ENCODE measurements around the gene MYO1D. TPM values are rescaled to one million over a fixed set of nuclear protein-coding genes. Genes with fewer than 3 reads are reported as not detected.
A peak's percentile ranks its signal among the peaks of the same experiment; 100 is the strongest.
"Not testable (repeated sequence)": the region's sequence is repeated elsewhere in the genome, so short reads cannot be mapped to it uniquely, and the experiment has no call there.

Gene MYO1D
- total RNA-seq, 1 experiment from 2014 or later, result 29.9 TPM

- Mint-ChIP-seq H3K4me3 (peak overlapping the region; percentile 58), H3K27me3 (ENCODE audit: low read depth) (no peaks in the 10 kb centered on the region; the same call in 1 of the 2 replicates), H3K27ac (no peak overlapping the region), H3K9me3 (no peaks in the 10 kb centered on the region), H3K36me3 (no peaks in the 10 kb centered on the region), H3K4me1 (peaks cover 2% of the 10 kb centered on the region; the same call in 1 of the 2 replicates)
- ChIA-PET POLR2A (no interaction called here), CTCF (no interaction called here)
- ATAC-seq, result no peak
- no peak for DNase-seq (ENCODE audit: low spot score)
- TF ChIP-seq ARID4B (CRISPR knock-in tag; IDR thresholded peaks at IDR 0.05; ENCODE audit: borderline replicate concordance) (no peak), ZNF317 (CRISPR knock-in tag; IDR thresholded peaks at IDR 0.05; ENCODE audit: borderline replicate concordance, low read depth) (no peak), ZNF532 (CRISPR knock-in tag; IDR thresholded peaks at IDR 0.05; ENCODE audit: borderline replicate concordance) (no peak), ETV6 (CRISPR knock-in tag; IDR thresholded peaks at IDR 0.05) (no peak), OVOL2 (CRISPR knock-in tag; IDR thresholded peaks at IDR 0.05; ENCODE audit: borderline replicate concordance) (no peak), HMGA2 (CRISPR knock-in tag; IDR thresholded peaks at IDR 0.05) (0 out of 2 replicates have a peak, but pooled peaks have one; percentile 18), MYBL2 (CRISPR knock-in tag; IDR thresholded peaks at IDR 0.05) (no peak), ZNF671 (CRISPR knock-in tag; IDR thresholded peaks at IDR 0.05) (no peak), CDX4 (CRISPR knock-in tag; IDR thresholded peaks at IDR 0.05; ENCODE audit: borderline replicate concordance) (no peak), PREB (CRISPR knock-in tag; IDR thresholded peaks at IDR 0.05; ENCODE audit: borderline replicate concordance) (no peak), JUN (CRISPR knock-in tag; IDR thresholded peaks at IDR 0.05) (no peak), ZNF263 (CRISPR knock-in tag; IDR thresholded peaks at IDR 0.05; ENCODE audit: low read depth) (no peak), ATF1 (CRISPR knock-in tag; IDR thresholded peaks at IDR 0.05) (no peak), NFYB (CRISPR knock-in tag; conservative IDR thresholded peaks at IDR 0.05; ENCODE audit: low read depth) (no peak)
- TF ChIP-seq, protein P1, sequence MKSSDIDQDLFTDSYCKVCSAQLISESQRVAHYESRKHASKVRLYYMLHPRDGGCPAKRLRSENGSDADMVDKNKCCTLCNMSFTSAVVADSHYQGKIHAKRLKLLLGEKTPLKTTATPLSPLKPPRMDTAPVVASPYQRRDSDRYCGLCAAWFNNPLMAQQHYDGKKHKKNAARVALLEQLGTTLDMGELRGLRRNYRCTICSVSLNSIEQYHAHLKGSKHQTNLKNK (CRISPR knock-in tag; IDR thresholded peaks at IDR 0.05), result no peak
- TF ChIP-seq, protein P2, sequence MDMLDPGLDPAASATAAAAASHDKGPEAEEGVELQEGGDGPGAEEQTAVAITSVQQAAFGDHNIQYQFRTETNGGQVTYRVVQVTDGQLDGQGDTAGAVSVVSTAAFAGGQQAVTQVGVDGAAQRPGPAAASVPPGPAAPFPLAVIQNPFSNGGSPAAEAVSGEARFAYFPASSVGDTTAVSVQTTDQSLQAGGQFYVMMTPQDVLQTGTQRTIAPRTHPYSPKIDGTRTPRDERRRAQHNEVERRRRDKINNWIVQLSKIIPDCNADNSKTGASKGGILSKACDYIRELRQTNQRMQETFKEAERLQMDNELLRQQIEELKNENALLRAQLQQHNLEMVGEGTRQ (CRISPR knock-in tag; IDR thresholded peaks at IDR 0.05), result peak; percentile 49; the same call in 1 of the 2 replicates
Observed at GRCh38 chr17:32822996-32823395, 53.9 kb downstream of the MYO1D start.

- peak overlapping the region; percentile 26 for H3K4me3 Mint-ChIP-seq
- H3K27ac Mint-ChIP-seq; H3K4me1 Mint-ChIP-seq; CTCF ChIA-PET; H3K27me3 Mint-ChIP-seq (ENCODE audit: low read depth); H3K9me3 Mint-ChIP-seq; H3K36me3 Mint-ChIP-seq; POLR2A ChIA-PET: not testable (repeated sequence)
- DNase-seq (ENCODE audit: low spot score) (peak; percentile 42), ATAC-seq (peak; percentile 53)
Observed at GRCh38 chr17:32821987-32822934, 54.7 kb downstream of the MYO1D start.
